ENCODE data around the gene MGAT5.

The MGAT5 gene

DNA sequence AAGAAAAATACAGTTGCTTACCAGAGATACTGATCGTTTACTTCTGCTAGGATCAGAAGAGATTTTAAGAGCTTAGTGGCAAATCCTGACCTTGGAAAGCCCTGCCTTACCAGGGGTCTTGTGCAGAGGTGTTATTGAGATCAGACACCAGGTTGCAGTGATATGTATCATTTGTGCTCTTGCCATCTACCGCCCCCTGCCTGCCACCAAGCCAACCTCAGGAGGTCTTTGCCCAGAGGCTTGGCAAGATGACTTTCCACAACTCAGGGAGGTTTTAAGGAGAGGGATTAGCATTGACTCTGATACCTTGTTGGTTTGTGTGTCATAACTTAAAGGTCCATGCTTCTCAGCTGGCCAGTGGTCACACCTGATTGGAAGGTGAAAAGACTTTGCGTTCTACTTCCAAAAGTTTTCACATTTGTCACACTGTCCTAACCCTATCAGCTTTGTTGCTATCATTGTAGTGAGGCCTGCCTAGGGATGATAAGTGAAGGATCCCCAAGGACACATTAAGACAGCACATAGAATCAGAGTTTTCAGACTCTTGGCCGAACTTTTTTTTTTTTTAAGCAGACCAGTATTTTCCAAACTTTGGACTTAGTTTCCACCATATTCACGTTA is 46.2 kb upstream of the MGAT5 start:
- H4K20me1 ChIP-seq (ENCODE audit: insufficient read depth), result peaks cover 5% of the 10 kb centered on the region; the same call in 1 of the 2 replicates
- no peak overlapping the region for H3K4me3 ChIP-seq (IDR thresholded peaks at IDR 0.05; ENCODE audit: insufficient read depth, low read depth, low read length)
- peaks cover 35% of the 10 kb centered on the region for H3K79me2 ChIP-seq (ENCODE audit: insufficient read depth, low read depth)
- H3K9ac ChIP-seq, result no peak overlapping the region
- H3K27ac ChIP-seq, result peak overlapping the region; percentile 35; the same call in 1 of the 2 replicates
- no peak overlapping the region for H3K4me2 ChIP-seq
- H3K4me1 ChIP-seq (ENCODE audit: low read depth, poor library complexity, severe bottlenecking), result peaks cover 58% of the 10 kb centered on the region
- TF ChIP-seq CTCF (conservative IDR thresholded peaks at IDR 0.05; ENCODE audit: low read depth, low read length), result peak; percentile 69
- H2AFZ ChIP-seq (ENCODE audit: low read depth), result no peak overlapping the region
- no peaks in the 10 kb centered on the region for H3K27me3 ChIP-seq (ENCODE audit: insufficient read depth, low read depth)
- no peaks in the 10 kb centered on the region for H3K36me3 ChIP-seq (ENCODE audit: insufficient read depth)

DNA sequence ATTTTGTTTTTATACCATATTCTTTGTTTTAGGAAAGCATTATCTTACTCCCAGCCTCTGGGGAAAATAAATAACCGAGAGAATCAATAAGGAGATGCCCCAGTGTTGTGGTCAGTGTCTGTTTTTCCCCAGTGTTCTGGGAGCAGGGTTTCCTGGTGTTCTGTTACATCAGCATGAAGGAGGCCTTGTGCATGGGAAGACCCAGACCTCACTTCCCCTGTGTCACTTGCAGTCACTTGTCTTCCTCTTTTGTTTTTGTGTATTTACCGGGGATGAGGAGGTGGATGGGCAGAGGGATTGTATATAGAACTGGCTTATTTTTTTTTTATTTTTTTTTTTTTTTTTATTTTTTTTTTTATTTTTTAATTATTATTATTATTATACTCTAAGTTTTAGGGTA is 45.0 kb upstream of the MGAT5 start:
- no peak overlapping the region for H3K4me3 ChIP-seq (IDR thresholded peaks at IDR 0.05; ENCODE audit: insufficient read depth, low read depth, low read length)
- H3K9ac ChIP-seq, result no peak overlapping the region
- H3K79me2 ChIP-seq (ENCODE audit: insufficient read depth, low read depth), result peaks cover 34% of the 10 kb centered on the region
- no peaks in the 10 kb centered on the region for H3K36me3 ChIP-seq (ENCODE audit: insufficient read depth)
- H3K27me3 ChIP-seq (ENCODE audit: insufficient read depth, low read depth), result no peaks in the 10 kb centered on the region
- H3K4me2 ChIP-seq, result no peak overlapping the region
- H3K27ac ChIP-seq, result no peak overlapping the region
- no peak overlapping the region for H2AFZ ChIP-seq (ENCODE audit: low read depth)
- H3K4me1 ChIP-seq (ENCODE audit: low read depth, poor library complexity, severe bottlenecking), result peaks cover 47% of the 10 kb centered on the region
- peaks cover 5% of the 10 kb centered on the region; the same call in 1 of the 2 replicates for H4K20me1 ChIP-seq (ENCODE audit: insufficient read depth)
- no peak for TF ChIP-seq CTCF (conservative IDR thresholded peaks at IDR 0.05; ENCODE audit: low read depth, low read length)

DNA sequence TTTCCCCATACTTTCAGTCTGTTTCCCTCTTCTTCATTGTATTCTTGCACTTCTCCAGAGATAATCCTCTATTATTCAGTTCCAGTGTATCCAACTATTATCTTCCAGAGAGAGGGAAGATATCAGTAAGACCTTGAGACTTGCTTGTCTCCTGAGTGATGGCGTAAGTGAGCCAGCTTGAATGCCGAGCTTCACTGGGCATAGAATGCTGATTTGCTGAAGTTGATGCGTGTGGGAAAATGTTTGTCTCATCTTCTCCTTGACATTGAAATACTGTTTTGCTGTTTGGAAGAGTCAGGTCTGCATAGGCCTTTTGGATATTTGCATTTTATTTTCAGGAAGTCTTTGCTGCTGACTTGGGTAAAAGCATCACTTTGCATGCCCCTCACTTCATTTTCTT is 41.1 kb upstream of the MGAT5 start:
- no peaks in the 10 kb centered on the region for H3K36me3 ChIP-seq (ENCODE audit: insufficient read depth)
- no peaks in the 10 kb centered on the region for H3K27me3 ChIP-seq (ENCODE audit: insufficient read depth, low read depth)
- peaks cover 64% of the 10 kb centered on the region for H3K79me2 ChIP-seq (ENCODE audit: insufficient read depth, low read depth)
- peaks cover 5% of the 10 kb centered on the region; the same call in 1 of the 2 replicates for H4K20me1 ChIP-seq (ENCODE audit: insufficient read depth)
- no peak overlapping the region for H2AFZ ChIP-seq (ENCODE audit: low read depth)
- no peak overlapping the region for H3K9ac ChIP-seq
- no peak overlapping the region for H3K4me3 ChIP-seq (IDR thresholded peaks at IDR 0.05; ENCODE audit: insufficient read depth, low read depth, low read length)
- H3K27ac ChIP-seq, result no peak overlapping the region
- no peak for TF ChIP-seq CTCF (conservative IDR thresholded peaks at IDR 0.05; ENCODE audit: low read depth, low read length)
- H3K4me1 ChIP-seq (ENCODE audit: low read depth, poor library complexity, severe bottlenecking), result peaks cover 30% of the 10 kb centered on the region
- no peak overlapping the region for H3K4me2 ChIP-seq

DNA sequence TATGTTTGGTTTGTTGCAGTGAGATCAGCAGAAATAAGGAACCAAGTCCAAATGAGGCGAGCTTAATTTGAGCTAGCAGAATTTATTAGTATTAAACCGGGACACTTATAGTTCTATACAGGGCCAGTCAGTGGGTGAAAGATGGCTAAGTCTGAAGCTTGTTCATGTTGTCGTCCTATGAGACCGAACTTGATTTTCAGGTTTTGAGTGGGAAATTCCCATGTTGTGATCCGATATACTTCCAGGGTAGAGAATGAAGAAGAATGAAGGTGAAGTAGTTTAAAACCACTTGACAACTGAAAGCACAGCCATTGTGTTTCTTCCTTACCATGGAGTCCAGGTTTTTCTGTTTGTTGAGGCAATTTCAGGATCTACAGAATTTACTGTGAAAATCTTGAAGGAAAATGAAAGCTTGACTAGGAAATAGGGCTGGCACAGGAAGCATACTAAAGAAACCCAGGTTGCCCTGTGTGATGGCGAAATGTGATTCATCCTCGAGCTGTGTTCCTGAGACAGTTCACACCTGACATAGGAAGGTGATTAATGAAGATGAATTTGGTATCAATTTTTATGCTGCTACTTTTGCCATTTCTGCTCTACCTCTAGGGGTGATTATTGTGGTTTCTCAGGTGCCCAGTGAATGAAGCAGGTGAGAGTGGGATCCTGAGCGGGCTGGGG is 37.6 kb upstream of the MGAT5 start:
- no peak for TF ChIP-seq CTCF (conservative IDR thresholded peaks at IDR 0.05; ENCODE audit: low read depth, low read length)
- Histone ChIP-seq H3K79me2 (ENCODE audit: insufficient read depth, low read depth) (peaks cover 67% of the 10 kb centered on the region), H3K9ac (no peak overlapping the region)

More for the DNA sequence above, 37.6 kb upstream of the MGAT5 start:
- Histone ChIP-seq H3K27ac (no peak overlapping the region), H4K20me1 (ENCODE audit: insufficient read depth) (no peaks in the 10 kb centered on the region), H3K27me3 (ENCODE audit: insufficient read depth, low read depth) (no peaks in the 10 kb centered on the region), H3K36me3 (ENCODE audit: insufficient read depth) (no peaks in the 10 kb centered on the region), H3K4me3 (IDR thresholded peaks at IDR 0.05; ENCODE audit: insufficient read depth, low read depth, low read length) (no peak overlapping the region), H3K4me2 (no peak overlapping the region), H3K4me1 (ENCODE audit: low read depth, poor library complexity, severe bottlenecking) (peaks cover 24% of the 10 kb centered on the region), H2AFZ (ENCODE audit: low read depth) (no peak overlapping the region)
